HG03442 (cell line): Measurements from ENCODE around the gene SORCS2.

Experiments
- ATAC-seq: cut with Tn5 transposase; IDR thresholded peaks from one replicate; pipeline ENCODE4 v1.9.1; 2021; ENCODE audit warnings: mild to moderate bottlenecking, moderate library complexity; ENCODE audit not compliant: unreplicated experiment

SORCS2 gene

DNA sequence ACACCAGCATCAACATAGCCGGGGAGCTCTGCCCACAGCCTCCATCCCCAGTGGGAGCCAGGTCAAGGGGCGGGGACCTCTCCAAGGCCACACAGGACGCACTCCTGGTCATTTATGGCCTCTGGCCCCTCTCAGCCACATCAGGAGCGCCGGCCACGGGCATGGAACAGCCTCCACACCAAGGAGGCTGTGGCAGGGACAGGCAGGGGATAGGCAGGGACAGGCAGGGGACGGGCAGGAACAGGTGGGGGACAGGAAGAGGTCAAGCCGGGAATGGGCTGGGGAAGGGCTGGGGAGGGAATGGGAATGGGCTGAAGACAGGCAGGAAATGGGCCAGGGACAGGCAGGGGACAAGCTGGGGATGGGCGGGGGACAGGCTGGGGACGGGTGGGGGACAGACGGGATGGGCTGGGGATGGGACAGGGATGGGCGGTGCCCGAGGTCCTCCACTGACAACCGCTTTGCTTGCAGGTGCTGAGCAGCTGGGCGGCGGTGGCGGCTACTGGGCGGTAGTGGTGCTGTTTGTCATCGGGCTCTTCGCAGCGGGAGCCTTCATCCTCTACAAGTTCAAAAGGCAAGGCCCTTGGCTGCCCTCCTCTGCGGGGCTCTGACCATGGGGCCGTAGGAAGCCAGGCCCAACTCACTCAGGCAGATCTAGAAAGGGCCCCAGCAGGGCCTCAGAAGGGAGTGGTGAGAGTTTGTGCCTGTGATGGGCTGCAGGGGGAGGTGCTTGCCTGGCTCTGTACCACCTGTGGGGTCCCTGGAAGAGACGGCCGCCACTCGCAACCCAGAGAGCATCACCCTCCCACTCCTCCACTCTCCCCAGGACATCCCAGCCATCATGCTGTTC lies 541.7 kb downstream of the SORCS2 start:
- no peak for ATAC-seq

DNA sequence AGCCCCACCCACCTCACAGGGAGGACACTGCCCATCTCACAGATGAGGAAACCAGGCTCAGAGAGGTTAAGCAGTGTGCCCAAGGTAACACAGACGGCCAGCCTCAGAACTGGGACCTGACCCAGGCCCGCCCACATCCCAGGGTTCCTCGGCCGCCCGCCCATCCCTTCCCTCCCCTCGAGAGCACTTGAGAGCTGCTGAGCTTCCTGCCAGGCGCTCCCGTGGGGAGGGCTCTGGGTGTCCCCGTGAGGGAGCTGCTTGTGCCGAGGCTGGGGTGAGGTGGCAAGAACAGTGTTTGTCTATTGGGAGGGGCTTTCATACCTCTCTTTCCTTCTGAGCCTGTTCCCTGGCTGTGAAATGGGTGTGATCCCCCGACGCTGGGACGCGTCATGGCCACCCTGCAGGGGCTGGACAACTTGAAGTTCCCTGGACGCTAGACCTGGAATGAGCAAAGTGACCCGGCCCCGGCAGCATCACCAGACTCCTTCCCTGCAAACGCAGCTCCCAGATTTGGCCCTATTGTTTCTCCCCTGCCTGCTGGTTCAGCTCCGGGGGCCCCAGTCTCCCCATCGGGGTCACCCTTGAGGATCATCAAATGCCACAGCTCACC lies 542.4 kb downstream of the SORCS2 start:
- no peak for ATAC-seq

DNA sequence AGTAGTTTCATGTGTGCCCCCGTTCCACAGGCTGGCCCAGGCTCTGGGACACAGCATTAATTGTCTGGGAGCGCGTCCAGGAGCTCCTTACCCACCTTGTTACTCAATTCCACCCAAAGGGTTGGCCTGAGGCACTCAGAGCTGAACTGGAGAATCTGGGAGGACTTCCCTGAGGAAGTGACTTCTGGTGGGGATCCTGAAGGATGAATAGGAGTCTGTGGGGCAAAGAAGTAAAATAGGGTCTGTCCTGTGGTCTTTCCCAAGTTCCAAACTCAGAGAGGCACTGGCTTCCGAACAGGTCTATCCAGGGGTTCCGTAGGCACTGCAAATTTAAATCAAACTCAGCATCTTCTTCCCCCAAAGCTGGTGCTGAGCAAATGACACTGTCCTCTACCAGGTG lies 543.1 kb downstream of the SORCS2 start:
- ATAC-seq: no peak

DNA sequence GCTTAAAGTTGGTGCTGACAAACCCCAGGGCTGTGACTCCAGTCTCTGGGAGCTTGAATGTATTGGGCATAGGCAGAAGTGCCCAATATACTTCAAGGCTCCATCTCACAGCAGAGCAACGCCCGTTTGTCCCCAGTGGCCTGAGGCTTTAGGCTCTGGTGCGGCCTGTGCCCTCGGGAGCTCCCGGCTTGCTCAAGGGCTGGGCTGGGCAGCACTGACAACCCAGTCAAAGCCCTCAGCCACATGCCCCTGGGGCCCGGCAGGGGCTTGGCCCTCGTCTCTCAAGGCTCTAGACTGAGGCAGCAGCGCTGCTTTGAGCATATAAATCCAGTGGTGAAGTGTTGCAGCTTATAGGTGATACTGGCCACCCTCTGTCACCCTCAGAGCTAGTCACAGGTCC lies 543.6 kb downstream of the SORCS2 start:
- ATAC-seq: no peak

DNA sequence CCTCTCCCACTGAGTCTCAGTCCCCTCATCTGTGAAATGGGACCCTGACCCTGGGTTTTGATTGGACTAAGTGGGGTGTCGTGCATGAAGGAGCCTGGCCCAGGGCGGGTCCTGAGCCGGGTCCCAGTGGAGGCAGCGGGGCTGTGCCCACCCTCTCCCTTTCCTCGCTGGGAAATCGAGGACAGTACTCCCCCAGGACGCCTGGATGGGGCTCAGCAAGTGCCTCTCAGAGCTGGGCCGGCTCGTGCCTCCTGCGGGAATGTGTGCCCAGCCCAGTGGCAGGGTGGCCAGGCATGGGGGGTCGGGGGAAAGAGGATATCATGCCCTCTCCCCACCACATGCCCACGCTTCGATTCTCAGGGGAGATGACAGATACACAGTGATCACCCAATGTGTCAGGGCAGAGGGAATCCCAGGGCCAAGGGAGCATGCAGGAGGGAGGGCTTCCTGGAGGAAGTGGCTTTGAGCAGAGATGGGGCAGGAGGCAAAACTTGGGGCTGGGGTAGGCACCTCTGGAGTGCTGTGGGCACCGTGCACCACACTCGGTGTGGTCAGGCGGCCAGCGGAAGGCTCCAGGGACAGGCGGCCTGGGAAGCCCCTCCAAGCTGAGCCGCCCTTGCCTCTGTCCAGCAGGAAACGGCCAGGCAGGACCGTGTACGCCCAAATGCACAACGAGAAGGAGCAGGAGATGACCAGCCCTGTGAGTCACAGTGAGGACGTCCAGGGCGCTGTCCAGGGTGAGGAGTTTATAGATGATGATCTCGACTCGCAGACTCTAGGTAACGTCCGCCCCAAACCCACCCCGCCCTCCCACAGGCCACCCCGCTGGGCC lies 544.3 kb downstream of the SORCS2 start:
- no peak for ATAC-seq

DNA sequence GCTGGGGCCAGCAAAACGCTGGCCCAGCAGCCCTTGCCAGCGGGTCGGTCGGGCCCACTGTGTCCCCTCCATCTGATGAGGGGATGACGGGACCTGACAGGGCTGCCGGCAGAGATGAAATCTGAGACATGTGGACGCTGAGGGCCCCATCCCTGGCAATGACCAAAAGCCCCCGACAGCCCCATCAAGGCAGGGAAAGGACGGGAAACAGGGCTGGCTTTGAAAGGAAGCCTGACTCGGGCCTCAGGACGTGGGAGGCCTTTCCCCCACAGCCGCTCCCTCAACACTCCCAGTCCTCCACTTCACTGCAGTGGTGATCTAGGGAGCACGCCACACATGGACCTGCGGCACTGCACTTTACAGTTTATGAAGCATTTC lies 544.9 kb downstream of the SORCS2 start:
- no peak for ATAC-seq

DNA sequence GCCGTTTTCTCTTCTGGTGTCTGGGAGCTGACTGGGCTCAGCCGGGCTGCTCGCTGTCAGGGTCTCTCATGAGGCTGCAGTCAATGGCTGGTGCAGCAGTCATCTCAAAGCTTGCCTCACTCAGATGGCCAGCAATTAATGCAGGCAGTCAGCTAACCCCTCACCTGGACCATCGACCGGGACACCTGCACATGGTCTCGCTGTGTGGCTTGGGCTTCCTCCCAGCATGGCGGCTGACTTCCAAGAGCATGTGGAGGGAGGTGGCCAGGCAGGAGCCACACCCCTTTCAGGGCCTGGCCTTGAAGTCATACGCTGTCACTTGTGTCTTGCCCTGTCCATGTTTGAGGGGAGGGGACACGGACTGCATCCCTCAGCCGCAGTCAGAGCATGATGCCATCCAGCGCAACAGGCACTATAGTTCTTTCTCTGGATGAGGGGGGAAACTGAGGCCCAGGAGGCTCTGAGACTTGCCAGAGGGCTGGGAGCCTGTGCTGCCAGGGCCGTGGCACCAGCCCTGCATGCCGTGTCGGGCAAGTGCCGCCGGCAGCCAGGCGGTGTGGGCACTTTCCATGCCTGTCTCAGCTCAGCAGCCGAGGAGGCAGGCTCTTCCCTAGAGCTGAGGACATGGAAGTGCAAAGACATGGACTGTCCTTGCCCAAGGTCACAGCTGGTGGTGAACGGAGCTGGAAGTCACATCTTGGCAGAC lies 545.6 kb downstream of the SORCS2 start:
- no peak for ATAC-seq

DNA sequence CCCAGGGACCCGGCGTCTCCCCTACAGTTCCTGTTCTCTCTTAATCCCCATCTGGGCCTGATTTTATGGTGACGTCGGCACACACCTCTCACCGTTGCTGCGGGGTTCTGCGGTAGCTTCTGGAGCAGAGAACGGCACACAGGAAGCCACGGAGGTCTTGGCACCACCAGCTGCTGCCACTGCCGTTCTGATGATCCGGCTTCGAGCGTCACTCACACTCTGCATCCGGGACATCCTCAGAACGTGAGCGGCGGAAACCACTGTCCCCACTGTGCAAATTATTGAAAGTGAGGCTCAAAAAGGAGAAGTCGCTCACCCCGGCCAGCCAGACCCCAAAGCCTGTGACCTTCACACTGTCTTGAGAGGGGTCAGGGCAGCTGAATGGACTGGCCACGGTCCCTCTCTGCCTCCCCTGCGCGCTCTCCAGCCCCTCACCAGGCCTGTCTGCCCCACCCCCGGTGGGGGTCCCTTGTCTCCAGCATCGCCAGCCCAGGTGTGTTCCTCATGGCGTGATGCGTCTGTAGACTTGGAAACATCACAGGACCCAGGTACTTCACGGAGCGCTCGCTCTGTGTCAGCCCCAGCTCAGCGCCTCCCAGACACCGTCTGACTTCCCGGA lies 546.2 kb downstream of the SORCS2 start:
- no peak for ATAC-seq

DNA sequence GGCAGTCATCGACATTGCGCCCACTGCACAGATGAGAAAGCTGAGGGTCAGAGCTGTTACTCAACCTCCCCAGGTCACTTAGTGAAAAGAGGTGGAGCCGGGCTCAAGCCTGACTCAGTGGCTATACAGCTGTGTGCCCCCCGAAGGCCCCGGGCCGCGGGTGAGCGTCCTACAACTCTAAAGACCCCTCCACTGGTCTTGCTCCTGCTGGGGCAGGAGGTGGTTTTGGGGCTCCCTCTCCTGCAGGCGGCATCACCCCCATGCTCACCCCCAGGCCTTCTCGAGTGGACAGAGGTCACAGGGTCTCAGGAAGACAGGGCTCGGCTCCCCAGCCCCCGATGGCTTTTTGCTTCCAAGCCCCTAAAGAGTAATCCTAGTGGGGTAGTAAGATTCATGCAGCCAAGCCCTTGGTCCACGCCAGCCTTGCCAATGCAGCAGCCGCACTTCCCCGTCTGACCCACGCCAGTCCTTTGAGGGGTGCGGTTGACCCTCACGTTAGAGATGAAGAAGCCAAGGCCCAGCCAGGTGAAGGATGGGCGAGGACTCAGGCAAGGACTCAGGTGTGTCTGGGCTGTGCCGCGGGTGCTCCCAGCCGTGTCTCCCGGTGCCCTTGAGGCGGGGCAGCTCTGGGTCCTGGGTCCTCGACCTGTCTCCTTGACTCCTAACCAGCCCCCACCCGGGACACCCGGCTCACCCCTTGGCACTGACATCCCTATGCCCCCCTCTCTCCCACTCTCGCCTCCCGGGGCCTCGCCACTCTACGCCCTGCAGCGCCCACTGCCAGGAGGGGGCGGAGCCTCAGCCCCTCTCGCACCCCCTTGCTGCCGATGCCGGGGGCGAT lies 547.0 kb downstream of the SORCS2 start:
- no peak for ATAC-seq

DNA sequence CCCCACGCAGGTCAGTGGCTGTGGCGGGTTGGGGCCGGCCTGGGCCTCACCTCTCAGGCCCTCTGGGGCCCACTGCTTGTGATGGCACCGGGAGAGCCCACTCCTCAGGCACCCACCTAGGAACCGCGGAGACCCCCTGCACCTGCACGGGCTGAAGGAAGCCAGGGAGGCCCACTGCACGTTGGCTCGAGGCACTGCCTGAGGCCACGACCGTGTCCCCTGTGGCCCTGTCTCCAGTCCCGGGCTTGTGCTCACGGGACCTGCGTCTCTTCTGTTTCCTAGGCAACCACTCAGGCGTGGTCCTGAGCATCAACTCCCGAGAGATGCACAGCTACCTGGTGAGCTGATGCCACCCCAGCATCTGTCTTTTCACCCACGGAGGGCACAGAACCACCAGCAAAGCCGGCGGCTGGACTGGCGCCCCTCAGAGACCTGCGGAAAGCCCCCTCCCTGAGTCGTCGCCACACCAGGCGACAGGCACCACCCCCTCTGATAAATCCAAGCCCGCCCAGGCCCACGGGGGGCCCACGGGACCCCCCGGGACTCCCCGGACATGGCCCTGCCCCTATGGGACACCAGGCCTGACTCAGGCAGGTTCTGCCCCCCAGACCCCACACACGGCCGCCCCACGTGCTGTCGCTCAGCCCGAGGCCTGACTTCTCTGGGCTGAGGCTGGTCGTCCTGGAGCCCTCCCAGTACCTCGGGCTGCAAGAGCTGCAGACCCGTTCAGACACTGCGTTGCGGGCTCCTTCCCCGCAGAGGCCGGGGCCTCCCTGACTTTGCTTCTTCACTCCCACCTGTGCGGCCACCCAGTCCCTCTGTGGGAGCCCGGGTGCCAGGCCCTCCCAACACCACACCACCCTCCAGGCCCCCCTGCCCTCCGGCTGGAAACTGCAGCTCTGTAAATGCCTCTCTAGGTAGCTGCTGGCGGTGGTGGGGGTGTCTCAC lies 547.9 kb downstream of the SORCS2 start:
- ATAC-seq: no peak

DNA sequence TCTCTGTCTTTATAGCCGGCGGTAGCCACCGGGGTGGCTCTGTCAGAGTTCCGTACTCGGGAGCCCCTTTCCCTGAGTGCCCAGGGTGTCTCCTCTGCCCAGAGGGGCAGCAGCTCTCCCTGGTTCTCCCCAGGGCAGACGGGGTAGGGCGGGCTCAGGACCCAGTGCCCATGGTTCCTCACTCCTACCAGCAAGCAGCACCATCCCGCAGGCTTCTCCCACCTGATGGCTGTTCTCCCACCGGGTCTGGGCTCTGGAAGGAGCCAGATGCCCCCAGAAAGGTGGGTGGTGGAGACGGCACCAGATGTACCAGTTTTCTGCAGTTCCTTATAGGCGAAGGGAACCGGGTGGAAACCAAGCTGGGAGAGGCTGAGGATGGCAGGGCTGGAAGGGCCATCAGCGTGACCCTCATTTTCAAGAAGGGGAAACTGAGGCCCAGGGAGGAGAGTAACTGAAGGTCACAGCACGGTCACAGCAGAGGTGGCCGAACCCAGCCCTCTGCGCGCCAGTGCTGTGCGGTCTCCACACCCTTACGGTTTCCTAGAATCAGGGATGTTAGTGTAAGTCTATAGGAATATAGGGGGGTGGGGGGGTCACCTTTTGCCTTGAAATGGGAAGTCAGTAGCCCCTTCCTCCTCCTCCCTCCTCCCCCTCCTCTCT lies 548.7 kb downstream of the SORCS2 start:
- no peak for ATAC-seq

DNA sequence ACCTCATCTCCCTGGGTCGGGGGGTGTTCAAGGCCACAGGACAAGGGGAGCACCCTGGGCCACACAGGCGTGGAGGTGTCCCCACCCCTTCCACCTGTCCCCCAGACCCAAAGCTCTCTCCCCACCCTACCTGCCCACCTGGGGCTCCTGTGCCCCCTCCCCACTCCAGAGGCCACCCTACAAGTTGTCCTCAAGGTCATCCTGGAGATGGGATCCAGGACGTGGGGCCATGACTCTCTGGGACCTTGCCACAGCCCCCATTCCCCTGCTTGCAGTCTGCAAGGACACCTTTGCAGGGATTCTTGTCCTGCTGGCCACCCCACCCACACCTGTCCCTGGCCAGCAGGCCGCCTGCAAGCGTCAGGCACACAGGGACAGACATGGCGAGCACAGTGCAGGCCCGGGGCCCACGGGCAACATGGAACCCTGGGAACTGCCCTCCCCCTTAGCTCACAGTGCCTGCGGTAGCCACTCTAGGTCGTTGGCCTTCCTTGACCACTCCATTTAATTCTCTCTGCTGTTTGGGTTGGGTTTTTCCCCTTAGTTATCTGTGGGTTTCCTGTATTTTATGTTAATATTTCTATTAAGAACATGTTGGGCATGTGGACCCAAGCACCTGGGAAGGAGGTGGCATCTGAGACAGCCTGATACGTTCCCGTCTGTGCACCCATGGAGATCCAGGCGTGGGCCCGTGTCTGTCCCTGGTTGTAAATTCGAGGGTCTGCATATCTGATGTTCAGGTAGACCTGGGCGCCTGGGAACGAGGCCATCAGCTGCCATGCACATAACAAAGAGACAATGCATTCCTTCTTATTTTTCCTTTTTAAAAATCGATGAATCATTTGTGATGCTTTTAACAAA lies 549.8 kb downstream of the SORCS2 start:
- ATAC-seq: no peak

DNA sequence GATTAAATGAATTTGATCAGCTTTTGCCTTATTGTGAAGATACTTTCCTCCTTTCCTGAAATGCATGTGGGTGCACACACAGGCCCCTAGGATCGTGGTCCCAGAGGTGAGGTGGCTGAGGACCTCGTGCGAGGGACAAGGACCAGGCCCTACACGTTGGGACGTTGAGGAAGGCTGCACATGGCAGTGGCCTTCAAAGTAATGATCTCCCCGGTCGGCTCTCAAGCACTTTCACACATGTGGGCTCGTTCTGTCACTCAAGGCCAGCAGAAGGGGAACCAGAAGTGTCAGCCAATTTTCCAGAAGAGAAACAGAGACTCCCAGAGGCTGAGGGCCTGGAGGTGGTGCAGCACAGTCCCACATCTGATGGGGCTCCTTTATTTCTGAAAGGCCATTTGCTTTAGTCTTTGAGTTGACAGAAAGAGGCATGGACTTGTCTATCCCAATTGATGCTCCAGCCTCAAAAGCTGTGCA lies 550.5 kb downstream of the SORCS2 start:
- no peak for ATAC-seq

DNA sequence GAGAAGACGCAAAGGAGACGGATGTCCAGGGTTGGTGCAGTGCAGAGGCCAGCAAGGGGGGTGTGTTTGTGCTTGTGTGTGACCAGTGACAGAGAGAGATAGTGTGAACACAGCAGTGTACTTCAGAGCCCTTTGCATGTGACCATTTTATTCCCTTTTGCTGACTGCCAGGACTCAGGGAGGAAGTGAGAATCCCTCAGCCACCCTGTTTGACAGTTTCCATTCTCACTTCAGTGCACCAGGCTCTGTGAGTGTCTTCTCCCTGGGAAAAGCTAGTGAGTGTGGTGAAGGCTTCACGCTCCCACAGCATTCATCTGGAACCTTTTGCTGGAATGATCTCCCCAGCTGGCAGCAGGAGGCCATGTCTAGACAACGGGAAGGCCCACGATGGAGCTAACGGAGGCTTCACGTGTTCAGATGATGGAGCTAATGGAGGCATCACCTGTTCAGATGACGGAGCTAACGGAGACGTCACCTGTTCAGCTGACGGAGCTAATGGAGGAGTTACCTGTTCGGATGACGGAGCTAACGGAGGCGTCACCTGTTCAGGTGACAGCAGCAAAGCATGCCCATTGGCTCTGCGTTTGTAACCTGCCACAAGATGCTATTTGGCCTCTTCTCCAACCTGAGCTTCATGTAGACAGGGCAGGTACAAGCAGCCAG lies 551.9 kb downstream of the SORCS2 start:
- ATAC-seq: no peak

DNA sequence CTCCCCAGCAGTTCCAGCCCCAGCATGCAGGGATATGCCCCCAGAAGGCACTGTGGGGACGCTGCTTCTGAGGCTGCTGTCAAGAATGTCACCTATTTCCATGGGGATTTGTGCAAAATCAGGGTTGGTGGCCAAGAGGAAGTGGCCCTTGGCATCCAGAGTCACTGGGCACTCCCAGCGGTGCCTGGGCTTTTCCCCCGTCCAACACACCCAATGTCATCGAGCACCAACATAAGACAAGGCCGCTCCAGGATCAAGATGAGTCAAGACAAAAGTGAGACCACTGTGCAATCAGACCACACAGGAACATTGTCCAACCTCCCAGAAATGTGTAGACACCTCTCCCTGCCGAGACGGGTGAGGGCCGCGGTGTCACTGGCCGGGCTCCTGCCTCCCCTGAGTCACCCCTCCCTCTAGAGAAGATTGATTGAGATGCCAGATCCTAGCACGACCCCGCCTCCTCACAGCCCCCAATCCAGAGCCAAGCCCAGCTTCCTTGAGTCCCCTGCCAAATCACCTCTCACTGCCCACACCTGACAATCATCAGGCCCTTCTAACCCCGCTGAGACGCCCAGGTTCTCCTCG lies 553.1 kb downstream of the SORCS2 start:
- no peak for ATAC-seq

DNA sequence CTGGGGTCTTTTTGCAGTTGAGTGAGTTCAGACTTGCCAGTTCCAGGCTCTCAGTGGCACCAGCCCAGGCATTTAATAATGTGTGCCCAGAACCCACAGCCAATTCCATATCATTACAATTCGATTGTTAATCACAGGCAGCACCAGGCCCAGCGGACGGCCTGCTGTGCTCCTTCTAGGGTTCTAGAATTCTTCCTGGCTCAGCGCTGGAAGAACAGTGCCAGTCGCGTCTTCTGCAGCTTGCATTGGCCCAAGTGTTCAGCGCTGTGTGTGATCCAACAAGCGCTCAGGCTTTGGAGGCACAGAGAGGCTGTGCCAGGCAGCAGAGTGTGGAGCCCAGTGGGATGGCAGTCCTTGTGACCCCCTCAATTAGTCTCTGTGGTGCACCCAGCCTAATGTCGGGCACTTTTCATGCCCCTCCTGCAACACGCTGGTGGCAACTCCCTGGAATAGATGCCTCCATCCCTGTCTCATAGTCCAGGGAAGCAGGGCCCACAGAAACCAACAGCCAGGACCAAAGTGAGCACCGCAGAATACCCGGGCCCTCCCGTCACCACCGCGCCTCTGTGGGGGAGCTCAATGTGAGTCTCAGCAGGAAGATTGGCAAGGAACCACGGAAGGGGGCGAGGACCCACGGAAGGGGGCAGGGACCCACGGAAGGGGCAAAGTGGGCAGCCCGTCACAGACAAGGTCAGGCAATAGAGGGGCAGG lies 554.2 kb downstream of the SORCS2 start:
- no peak for ATAC-seq
